Sigmoid colon (tissue), 4 donors: ENCODE data around the gene EVA1A.

Experiments used
- CTCF ChIP-seq, 4 experiments: fragments of 450-650 bp in 3 of 4; fragments of 200-600 bp in 1 of 4; IDR thresholded peaks; one replicate each; pipeline ENCODE4 v1.5.1; 2016 to 2019; ENCODE audit warnings: antibody characterized with exemption in 4 of 4, mild to moderate bottlenecking in 3 of 4, moderate library complexity in 2 of 4
- POLR2AphosphoS5 ChIP-seq, 4 donors: sonication (generic); formaldehyde crosslinking; IDR thresholded peaks; one replicate each; pipeline ENCODE4 v1.6.1; 2017; ENCODE audit warnings: antibody characterized with exemption in 4 of 4

- TF ChIP-seq CTCF (IDR thresholded peaks at IDR 0.05) (no peak), POLR2AphosphoS5 (IDR thresholded peaks at IDR 0.05) (no peak)
These were observed 12.6 kb downstream of the EVA1A start for GRCh38 chr2:75548036-75548573.
